Stomach (tissue), 4 donors: ENCODE data around the gene MBD6.

ENCODE experiments used
- EP300 ChIP-seq: sonication (generic); formaldehyde crosslinking; IDR thresholded peaks from one replicate; pipeline ENCODE4 v1.6.1; 2017; ENCODE audit warnings: antibody characterized with exemption
- TF ChIP-seq, protein P1 (sequence below), 7 experiments: fragments of 450-650 bp in 4 of 7; fragments of 200-600 bp in 3 of 7; sonication (generic) in 3 of 7; IDR thresholded peaks; one replicate each; pipeline ENCODE4 v1.5.1; 2016 to 2019; ENCODE audit warnings: antibody characterized with exemption in 7 of 7, control low read depth in 2 of 7, mild to moderate bottlenecking in 1 of 7

DNA sequence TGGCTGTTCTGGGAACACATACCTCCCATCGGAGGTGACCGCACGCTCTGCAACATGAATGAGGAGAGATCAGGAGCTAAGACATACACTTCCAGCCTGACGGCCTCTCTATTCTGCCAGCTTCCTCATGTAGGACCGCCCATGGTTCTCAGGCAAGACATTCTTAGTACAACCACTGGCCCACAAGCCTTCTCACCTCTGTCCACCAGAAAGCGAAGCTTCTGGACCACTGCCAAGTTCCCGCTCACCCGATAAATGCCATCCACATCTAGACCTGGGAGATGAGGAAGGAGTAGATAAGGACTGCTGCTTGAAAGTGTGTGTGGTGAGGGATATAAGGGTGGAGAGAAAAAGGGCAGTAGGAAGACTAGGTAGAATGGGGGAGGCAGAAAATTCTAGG, 48.2 kb upstream of the MBD6 start:
- TF ChIP-seq, protein P1, sequence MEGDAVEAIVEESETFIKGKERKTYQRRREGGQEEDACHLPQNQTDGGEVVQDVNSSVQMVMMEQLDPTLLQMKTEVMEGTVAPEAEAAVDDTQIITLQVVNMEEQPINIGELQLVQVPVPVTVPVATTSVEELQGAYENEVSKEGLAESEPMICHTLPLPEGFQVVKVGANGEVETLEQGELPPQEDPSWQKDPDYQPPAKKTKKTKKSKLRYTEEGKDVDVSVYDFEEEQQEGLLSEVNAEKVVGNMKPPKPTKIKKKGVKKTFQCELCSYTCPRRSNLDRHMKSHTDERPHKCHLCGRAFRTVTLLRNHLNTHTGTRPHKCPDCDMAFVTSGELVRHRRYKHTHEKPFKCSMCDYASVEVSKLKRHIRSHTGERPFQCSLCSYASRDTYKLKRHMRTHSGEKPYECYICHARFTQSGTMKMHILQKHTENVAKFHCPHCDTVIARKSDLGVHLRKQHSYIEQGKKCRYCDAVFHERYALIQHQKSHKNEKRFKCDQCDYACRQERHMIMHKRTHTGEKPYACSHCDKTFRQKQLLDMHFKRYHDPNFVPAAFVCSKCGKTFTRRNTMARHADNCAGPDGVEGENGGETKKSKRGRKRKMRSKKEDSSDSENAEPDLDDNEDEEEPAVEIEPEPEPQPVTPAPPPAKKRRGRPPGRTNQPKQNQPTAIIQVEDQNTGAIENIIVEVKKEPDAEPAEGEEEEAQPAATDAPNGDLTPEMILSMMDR (IDR thresholded peaks at IDR 0.05) = no peak
- no peak for TF ChIP-seq EP300
